Measurements from ENCODE around the gene RND3.

- TF ChIP-seq EP300 (IDR thresholded peaks at IDR 0.05) (no peak), CTCF (IDR thresholded peaks at IDR 0.05) (no peak)
Observed at GRCh38 chr2:150438654-150439053, 48.8 kb downstream of the RND3 start.

All from tibial nerve (tissue), 4 donors.